WTC11 (cell line): ENCODE measurements around the gene DMD. TPM values are rescaled to one million over a fixed set of nuclear protein-coding genes. Genes with fewer than 3 reads are reported as not detected.

Experiments
- ATAC-seq: fragments of 200-7000 bp; cut with Tn5 transposase; 2 replicates; pipeline ENCODE4 v1.10.0; 2021; ENCODE audit warnings: mild to moderate bottlenecking, moderate library complexity
- CTCF ChIA-PET: fragments of 300-600 bp; sonication (Branson Sonifier 250); formaldehyde crosslinking; loops from one replicate; lab custom pipeline; 2021; ENCODE audit warnings: antibody characterized with exemption; lab: Charles Lee
- POLR2A ChIA-PET: fragments of 350-600 bp; sonication (Branson Sonifier 250); formaldehyde crosslinking; loops from one replicate; lab custom pipeline; 2021; ENCODE audit warnings: antibody characterized with exemption; lab: Charles Lee
- DNase-seq: peaks from one replicate; pipeline ENCODE4 v3.0.0; 2021; ENCODE audit warnings: low spot score
- H3K27ac Mint-ChIP-seq: 2 replicates; pipeline ENCODE4 v1.8.0; 2021; ENCODE audit warnings: mixed read lengths
- H3K27me3 Mint-ChIP-seq: 2 replicates; pipeline ENCODE4 v1.8.0; 2021; ENCODE audit warnings: low read depth, mild to moderate bottlenecking, moderate library complexity, mixed read lengths
- H3K36me3 Mint-ChIP-seq: 2 replicates; pipeline ENCODE4 v1.8.0; 2021; ENCODE audit warnings: mixed read lengths
- H3K4me1 Mint-ChIP-seq: 2 replicates; pipeline ENCODE4 v1.8.0; 2022; ENCODE audit warnings: mixed read lengths
- H3K4me3 Mint-ChIP-seq: 2 replicates; pipeline ENCODE4 v1.8.0; 2021; ENCODE audit warnings: mild to moderate bottlenecking, moderate library complexity, mixed read lengths
- H3K9me3 Mint-ChIP-seq: 2 replicates; pipeline ENCODE4 v1.8.0; 2021; ENCODE audit warnings: mixed read lengths
- ELF4 ChIP-seq: sonication (generic); formaldehyde crosslinking; IDR thresholded peaks from 2 replicates; pipeline ENCODE4 v1.8.1; 2022; ENCODE audit warnings: low read depth, mild to moderate bottlenecking, moderate library complexity, missing genetic modification reagents
- EMX1 ChIP-seq: fragments of 250-450 bp; sonication (Bioruptor Pico); IDR thresholded peaks from 2 replicates; pipeline ENCODE4 v1.8.0; 2021; ENCODE audit warnings: mild to moderate bottlenecking
- ETV6 ChIP-seq: sonication (generic); formaldehyde crosslinking; IDR thresholded peaks from 2 replicates; pipeline ENCODE4 v1.8.1; 2022; ENCODE audit warnings: mild to moderate bottlenecking, missing genetic modification reagents
- KAT7 ChIP-seq: sonication (generic); formaldehyde crosslinking; IDR thresholded peaks from 2 replicates; pipeline ENCODE4 v1.8.1; 2023; ENCODE audit warnings: missing genetic modification reagents, mild to moderate bottlenecking, borderline replicate concordance
- MYBL2 ChIP-seq: sonication (generic); formaldehyde crosslinking; IDR thresholded peaks from 2 replicates; pipeline ENCODE4 v1.8.1; 2023; ENCODE audit warnings: mild to moderate bottlenecking, moderate library complexity, missing genetic modification reagents
- NFE2L1 ChIP-seq: sonication (generic); formaldehyde crosslinking; IDR thresholded peaks from 2 replicates; pipeline ENCODE4 v1.8.1; 2023; ENCODE audit warnings: missing genetic modification reagents
- NFYB ChIP-seq: sonication (generic); formaldehyde crosslinking; conservative IDR thresholded peaks from 2 replicates; pipeline ENCODE4 v1.8.0; 2022; ENCODE audit warnings: low read depth, missing genetic modification reagents
- TCF7 ChIP-seq: sonication (generic); formaldehyde crosslinking; IDR thresholded peaks from 2 replicates; pipeline ENCODE4 v1.8.0; 2022; ENCODE audit warnings: mild to moderate bottlenecking, low read depth, missing genetic modification reagents, moderate library complexity
- TEAD1 ChIP-seq: sonication (generic); formaldehyde crosslinking; IDR thresholded peaks from 2 replicates; pipeline ENCODE4 v1.8.0; 2022; ENCODE audit warnings: mild to moderate bottlenecking, missing genetic modification reagents
- ZBTB21 ChIP-seq: sonication (generic); formaldehyde crosslinking; IDR thresholded peaks from 2 replicates; pipeline ENCODE4 v1.8.1; 2023; ENCODE audit warnings: mild to moderate bottlenecking, missing genetic modification reagents, borderline replicate concordance
- ZNF317 ChIP-seq: sonication (generic); formaldehyde crosslinking; IDR thresholded peaks from 2 replicates; pipeline ENCODE4 v1.8.1; 2023; ENCODE audit warnings: low read depth, mild to moderate bottlenecking, moderate library complexity, missing genetic modification reagents, borderline replicate concordance
- total RNA-seq: library from RNA; stranded (reverse); gene quantifications from 3 replicates; pipeline ENCODE4 v1.2.3, GENCODE V29; 2021
- TF ChIP-seq, protein P1 (sequence below): sonication (generic); formaldehyde crosslinking; IDR thresholded peaks from 2 replicates; pipeline ENCODE4 v1.8.1; 2023; ENCODE audit warnings: mild to moderate bottlenecking, missing genetic modification reagents, moderate library complexity
- TF ChIP-seq, protein P2 (sequence below): sonication (generic); formaldehyde crosslinking; IDR thresholded peaks from 2 replicates; pipeline ENCODE4 v1.8.1; 2023; ENCODE audit warnings: mild to moderate bottlenecking, missing genetic modification reagents, moderate library complexity
- TF ChIP-seq, protein P3 (sequence below): sonication (generic); formaldehyde crosslinking; IDR thresholded peaks from 2 replicates; pipeline ENCODE4 v1.8.1; 2023; ENCODE audit warnings: mild to moderate bottlenecking, moderate library complexity, missing genetic modification reagents
- TF ChIP-seq, protein P4 (sequence below): sonication (generic); formaldehyde crosslinking; IDR thresholded peaks from 2 replicates; pipeline ENCODE4 v1.8.0; 2022; ENCODE audit warnings: mild to moderate bottlenecking, missing genetic modification reagents
- TF ChIP-seq, protein P5 (sequence below): fragments of 200-600 bp; IDR thresholded peaks from 2 replicates; pipeline ENCODE4 v1.8.0; 2022; ENCODE audit warnings: antibody characterized with exemption
- TF ChIP-seq, protein P6 (sequence below): fragments of 250-450 bp; sonication (Bioruptor Pico); IDR thresholded peaks from 2 replicates; pipeline ENCODE4 v1.9.0; 2021; ENCODE audit warnings: mild to moderate bottlenecking, borderline replicate concordance
- TF ChIP-seq, protein P7 (sequence below): fragments of 250-450 bp; sonication (Bioruptor Pico); IDR thresholded peaks from 2 replicates; pipeline ENCODE4 v1.9.0; 2021; ENCODE audit warnings: mild to moderate bottlenecking

The DMD gene
- total RNA-seq, 1 experiment from 2014 or later = 9.1 TPM

DNA sequence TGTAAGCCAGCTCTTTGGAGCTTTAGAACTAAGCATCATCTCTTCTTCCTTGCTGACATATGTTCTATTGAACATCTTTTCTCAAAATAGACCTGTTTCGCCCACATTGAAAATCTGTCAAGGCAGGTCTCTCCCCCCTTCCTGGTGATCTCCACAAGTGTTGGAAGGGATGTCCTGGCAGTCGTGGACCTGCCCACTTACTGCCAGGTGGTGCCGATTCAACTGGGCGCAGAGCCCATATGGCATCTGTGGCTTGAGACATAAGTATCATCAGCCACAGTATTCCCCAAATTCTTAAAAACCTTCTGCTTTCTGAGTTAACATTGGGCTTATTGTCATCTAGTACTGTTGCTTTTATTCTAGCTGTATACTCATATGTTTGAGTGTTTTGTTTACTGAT is 1170.2 kb downstream of the DMD start:
- DNase-seq = no peak
- CTCF ChIA-PET = no interaction called here
- Mint-ChIP-seq H3K27me3 (no peaks in the 10 kb centered on the region; the same call in 1 of the 2 replicates), H3K27ac (no peak overlapping the region), H3K36me3 (no peaks in the 10 kb centered on the region), H3K9me3 (peaks cover 9% of the 10 kb centered on the region), H3K4me3 (no peak overlapping the region)
- ATAC-seq = no peak
- no peak for TF ChIP-seq KAT7
- no peak for TF ChIP-seq ZNF317 (CRISPR knock-in tag)
- TF ChIP-seq, protein P1, sequence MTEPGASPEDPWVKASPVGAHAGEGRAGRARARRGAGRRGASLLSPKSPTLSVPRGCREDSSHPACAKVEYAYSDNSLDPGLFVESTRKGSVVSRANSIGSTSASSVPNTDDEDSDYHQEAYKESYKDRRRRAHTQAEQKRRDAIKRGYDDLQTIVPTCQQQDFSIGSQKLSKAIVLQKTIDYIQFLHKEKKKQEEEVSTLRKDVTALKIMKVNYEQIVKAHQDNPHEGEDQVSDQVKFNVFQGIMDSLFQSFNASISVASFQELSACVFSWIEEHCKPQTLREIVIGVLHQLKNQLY (CRISPR knock-in tag) = no peak
- TF ChIP-seq, all 79 proteins: peak for 0
- H3K4me1 Mint-ChIP-seq = no peaks in the 10 kb centered on the region
- POLR2A ChIA-PET = no interaction called here

DNA sequence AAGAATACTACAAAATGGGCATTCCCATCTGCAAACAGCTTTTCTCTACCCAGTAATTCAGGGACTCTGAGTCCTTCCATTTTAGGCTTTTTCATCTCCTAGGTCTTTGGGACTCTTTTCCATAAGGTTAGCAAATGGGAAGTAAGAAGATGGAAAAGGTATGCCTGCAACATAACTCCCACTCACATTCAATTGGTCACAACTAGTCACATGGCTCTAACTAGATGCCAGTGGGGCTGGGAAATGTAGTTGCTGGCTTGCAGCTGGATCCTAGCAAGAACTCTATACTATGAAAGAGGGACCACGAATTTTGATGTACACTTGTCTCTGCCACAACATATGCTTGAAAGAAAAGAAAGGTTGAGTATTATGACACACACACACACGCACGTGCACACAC is 1184.6 kb downstream of the DMD start:
- DNase-seq = no peak
- ChIA-PET POLR2A (no interaction called here), CTCF (no interaction called here)
- H3K27ac Mint-ChIP-seq = no peak overlapping the region
- no peaks in the 10 kb centered on the region for H3K27me3 Mint-ChIP-seq
- TF ChIP-seq, protein P2, sequence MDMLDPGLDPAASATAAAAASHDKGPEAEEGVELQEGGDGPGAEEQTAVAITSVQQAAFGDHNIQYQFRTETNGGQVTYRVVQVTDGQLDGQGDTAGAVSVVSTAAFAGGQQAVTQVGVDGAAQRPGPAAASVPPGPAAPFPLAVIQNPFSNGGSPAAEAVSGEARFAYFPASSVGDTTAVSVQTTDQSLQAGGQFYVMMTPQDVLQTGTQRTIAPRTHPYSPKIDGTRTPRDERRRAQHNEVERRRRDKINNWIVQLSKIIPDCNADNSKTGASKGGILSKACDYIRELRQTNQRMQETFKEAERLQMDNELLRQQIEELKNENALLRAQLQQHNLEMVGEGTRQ = peak; percentile 68
- TF ChIP-seq ELF4 (CRISPR knock-in tag) (no peak), ZBTB21 (no peak), NFYB (CRISPR knock-in tag) (peak; percentile 58)
- TF ChIP-seq, protein P3, sequence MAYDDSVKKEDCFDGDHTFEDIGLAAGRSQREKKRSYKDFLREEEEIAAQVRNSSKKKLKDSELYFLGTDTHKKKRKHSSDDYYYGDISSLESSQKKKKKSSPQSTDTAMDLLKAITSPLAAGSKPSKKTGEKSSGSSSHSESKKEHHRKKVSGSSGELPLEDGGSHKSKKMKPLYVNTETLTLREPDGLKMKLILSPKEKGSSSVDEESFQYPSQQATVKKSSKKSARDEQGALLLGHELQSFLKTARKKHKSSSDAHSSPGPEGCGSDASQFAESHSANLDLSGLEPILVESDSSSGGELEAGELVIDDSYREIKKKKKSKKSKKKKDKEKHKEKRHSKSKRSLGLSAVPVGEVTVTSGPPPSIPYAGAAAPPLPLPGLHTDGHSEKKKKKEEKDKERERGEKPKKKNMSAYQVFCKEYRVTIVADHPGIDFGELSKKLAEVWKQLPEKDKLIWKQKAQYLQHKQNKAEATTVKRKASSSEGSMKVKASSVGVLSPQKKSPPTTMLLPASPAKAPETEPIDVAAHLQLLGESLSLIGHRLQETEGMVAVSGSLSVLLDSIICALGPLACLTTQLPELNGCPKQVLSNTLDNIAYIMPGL (CRISPR knock-in tag) = no peak
- TF ChIP-seq, protein P4, sequence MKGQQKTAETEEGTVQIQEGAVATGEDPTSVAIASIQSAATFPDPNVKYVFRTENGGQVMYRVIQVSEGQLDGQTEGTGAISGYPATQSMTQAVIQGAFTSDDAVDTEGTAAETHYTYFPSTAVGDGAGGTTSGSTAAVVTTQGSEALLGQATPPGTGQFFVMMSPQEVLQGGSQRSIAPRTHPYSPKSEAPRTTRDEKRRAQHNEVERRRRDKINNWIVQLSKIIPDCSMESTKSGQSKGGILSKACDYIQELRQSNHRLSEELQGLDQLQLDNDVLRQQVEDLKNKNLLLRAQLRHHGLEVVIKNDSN (CRISPR knock-in tag) = peak; percentile 39; the same call in 1 of the 2 replicates
- no peak for ATAC-seq
- peaks cover 3% of the 10 kb centered on the region; the same call in 1 of the 2 replicates for H3K36me3 Mint-ChIP-seq
- H3K4me3 Mint-ChIP-seq = no peak overlapping the region
- H3K9me3 Mint-ChIP-seq = no peaks in the 10 kb centered on the region; the same call in 1 of the 2 replicates
- no peaks in the 10 kb centered on the region for H3K4me1 Mint-ChIP-seq

DNA sequence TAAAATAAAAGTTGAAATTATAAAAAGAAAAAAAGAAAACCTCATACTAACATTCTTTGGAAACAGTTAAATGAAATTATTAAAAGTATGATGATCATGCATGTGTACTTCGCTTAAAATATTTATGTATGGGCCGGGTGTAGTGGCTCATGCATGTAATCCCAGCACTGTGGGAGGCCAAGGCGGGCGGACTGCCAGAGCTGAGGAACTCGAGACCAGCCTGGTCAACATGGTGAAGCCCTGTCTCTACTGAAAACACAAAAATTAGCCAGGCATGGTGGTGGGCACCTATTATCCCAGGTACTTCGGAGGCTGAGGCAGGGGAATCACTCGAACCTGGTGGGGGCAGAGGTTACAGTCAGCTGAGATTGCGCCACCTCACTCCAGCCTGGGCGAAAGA is 1187.3 kb downstream of the DMD start:
- no peak for ATAC-seq

More for the DNA sequence above, 1187.3 kb downstream of the DMD start:
- Mint-ChIP-seq H3K4me3 (no peak overlapping the region), H3K4me1 (no peaks in the 10 kb centered on the region), H3K36me3 (peaks cover 3% of the 10 kb centered on the region; the same call in 1 of the 2 replicates), H3K9me3 (no peaks in the 10 kb centered on the region; the same call in 1 of the 2 replicates), H3K27ac (no peak overlapping the region), H3K27me3 (no peaks in the 10 kb centered on the region)
- ChIA-PET POLR2A (no interaction called here), CTCF (no interaction called here)
- TF ChIP-seq TCF7 (no peak), EMX1 (no peak), ETV6 (CRISPR knock-in tag) (no peak), MYBL2 (CRISPR knock-in tag) (no peak), TEAD1 (no peak), NFE2L1 (CRISPR knock-in tag) (no peak)
- TF ChIP-seq, protein P5, sequence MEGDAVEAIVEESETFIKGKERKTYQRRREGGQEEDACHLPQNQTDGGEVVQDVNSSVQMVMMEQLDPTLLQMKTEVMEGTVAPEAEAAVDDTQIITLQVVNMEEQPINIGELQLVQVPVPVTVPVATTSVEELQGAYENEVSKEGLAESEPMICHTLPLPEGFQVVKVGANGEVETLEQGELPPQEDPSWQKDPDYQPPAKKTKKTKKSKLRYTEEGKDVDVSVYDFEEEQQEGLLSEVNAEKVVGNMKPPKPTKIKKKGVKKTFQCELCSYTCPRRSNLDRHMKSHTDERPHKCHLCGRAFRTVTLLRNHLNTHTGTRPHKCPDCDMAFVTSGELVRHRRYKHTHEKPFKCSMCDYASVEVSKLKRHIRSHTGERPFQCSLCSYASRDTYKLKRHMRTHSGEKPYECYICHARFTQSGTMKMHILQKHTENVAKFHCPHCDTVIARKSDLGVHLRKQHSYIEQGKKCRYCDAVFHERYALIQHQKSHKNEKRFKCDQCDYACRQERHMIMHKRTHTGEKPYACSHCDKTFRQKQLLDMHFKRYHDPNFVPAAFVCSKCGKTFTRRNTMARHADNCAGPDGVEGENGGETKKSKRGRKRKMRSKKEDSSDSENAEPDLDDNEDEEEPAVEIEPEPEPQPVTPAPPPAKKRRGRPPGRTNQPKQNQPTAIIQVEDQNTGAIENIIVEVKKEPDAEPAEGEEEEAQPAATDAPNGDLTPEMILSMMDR = no peak
- TF ChIP-seq, protein P6, sequence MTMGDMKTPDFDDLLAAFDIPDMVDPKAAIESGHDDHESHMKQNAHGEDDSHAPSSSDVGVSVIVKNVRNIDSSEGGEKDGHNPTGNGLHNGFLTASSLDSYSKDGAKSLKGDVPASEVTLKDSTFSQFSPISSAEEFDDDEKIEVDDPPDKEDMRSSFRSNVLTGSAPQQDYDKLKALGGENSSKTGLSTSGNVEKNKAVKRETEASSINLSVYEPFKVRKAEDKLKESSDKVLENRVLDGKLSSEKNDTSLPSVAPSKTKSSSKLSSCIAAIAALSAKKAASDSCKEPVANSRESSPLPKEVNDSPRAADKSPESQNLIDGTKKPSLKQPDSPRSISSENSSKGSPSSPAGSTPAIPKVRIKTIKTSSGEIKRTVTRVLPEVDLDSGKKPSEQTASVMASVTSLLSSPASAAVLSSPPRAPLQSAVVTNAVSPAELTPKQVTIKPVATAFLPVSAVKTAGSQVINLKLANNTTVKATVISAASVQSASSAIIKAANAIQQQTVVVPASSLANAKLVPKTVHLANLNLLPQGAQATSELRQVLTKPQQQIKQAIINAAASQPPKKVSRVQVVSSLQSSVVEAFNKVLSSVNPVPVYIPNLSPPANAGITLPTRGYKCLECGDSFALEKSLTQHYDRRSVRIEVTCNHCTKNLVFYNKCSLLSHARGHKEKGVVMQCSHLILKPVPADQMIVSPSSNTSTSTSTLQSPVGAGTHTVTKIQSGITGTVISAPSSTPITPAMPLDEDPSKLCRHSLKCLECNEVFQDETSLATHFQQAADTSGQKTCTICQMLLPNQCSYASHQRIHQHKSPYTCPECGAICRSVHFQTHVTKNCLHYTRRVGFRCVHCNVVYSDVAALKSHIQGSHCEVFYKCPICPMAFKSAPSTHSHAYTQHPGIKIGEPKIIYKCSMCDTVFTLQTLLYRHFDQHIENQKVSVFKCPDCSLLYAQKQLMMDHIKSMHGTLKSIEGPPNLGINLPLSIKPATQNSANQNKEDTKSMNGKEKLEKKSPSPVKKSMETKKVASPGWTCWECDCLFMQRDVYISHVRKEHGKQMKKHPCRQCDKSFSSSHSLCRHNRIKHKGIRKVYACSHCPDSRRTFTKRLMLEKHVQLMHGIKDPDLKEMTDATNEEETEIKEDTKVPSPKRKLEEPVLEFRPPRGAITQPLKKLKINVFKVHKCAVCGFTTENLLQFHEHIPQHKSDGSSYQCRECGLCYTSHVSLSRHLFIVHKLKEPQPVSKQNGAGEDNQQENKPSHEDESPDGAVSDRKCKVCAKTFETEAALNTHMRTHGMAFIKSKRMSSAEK (CRISPR knock-in tag) = no peak
- TF ChIP-seq, protein P7, sequence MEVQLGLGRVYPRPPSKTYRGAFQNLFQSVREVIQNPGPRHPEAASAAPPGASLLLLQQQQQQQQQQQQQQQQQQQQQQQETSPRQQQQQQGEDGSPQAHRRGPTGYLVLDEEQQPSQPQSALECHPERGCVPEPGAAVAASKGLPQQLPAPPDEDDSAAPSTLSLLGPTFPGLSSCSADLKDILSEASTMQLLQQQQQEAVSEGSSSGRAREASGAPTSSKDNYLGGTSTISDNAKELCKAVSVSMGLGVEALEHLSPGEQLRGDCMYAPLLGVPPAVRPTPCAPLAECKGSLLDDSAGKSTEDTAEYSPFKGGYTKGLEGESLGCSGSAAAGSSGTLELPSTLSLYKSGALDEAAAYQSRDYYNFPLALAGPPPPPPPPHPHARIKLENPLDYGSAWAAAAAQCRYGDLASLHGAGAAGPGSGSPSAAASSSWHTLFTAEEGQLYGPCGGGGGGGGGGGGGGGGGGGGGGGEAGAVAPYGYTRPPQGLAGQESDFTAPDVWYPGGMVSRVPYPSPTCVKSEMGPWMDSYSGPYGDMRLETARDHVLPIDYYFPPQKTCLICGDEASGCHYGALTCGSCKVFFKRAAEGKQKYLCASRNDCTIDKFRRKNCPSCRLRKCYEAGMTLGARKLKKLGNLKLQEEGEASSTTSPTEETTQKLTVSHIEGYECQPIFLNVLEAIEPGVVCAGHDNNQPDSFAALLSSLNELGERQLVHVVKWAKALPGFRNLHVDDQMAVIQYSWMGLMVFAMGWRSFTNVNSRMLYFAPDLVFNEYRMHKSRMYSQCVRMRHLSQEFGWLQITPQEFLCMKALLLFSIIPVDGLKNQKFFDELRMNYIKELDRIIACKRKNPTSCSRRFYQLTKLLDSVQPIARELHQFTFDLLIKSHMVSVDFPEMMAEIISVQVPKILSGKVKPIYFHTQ = no peak
- DNase-seq = no peak
